Measurements from ENCODE around the gene PATJ.
"Not testable (repeated sequence)": the region's sequence is repeated elsewhere in the genome, so short reads cannot be mapped to it uniquely, and the experiment has no call there.

The PATJ gene

GRCh38 chr1:62097464-62097863, 355.2 kb downstream of the PATJ start:
- DNase-seq (ENCODE audit: low spot score) = no peak

GRCh38 chr1:62100442-62100841, 358.2 kb downstream of the PATJ start:
- DNase-seq (ENCODE audit: low spot score) = no peak

- DNase-seq (ENCODE audit: low spot score) = no peak
Measured at GRCh38 chr1:62103846-62104245, 361.6 kb downstream of the PATJ start.

- no peak for DNase-seq (ENCODE audit: low spot score)
Measured at GRCh38 chr1:62107923-62108322, 365.6 kb downstream of the PATJ start.

GRCh38 chr1:62109124-62109523, 366.8 kb downstream of the PATJ start:
- no peak for DNase-seq (ENCODE audit: low spot score)

GRCh38 chr1:62110198-62110817, 368.0 kb downstream of the PATJ start:
- DNase-seq (ENCODE audit: low spot score) = no peak

GRCh38 chr1:62111084-62111483, 368.8 kb downstream of the PATJ start:
- no peak for DNase-seq (ENCODE audit: low spot score)

GRCh38 chr1:62113507-62113906, 371.2 kb downstream of the PATJ start:
- DNase-seq (ENCODE audit: low spot score) = no peak

GRCh38 chr1:62117018-62117750, 374.9 kb downstream of the PATJ start:
- no peak for DNase-seq (ENCODE audit: low spot score)

GRCh38 chr1:62126579-62127290, 384.5 kb downstream of the PATJ start:
- no peak for DNase-seq (ENCODE audit: low spot score)

GRCh38 chr1:62128745-62129144, 386.5 kb downstream of the PATJ start:
- no peak for DNase-seq (ENCODE audit: low spot score)

- DNase-seq (ENCODE audit: low spot score) = peak; percentile 24
Measured at GRCh38 chr1:62131093-62131725, 388.9 kb downstream of the PATJ start.

- no peak for DNase-seq (ENCODE audit: low spot score)
Measured at GRCh38 chr1:62138029-62138428, 395.7 kb downstream of the PATJ start.

- DNase-seq (ENCODE audit: low spot score) = no peak
Measured at GRCh38 chr1:62139410-62139809, 397.1 kb downstream of the PATJ start.

GRCh38 chr1:62140666-62141065, 398.4 kb downstream of the PATJ start:
- DNase-seq (ENCODE audit: low spot score) = no peak

GRCh38 chr1:62142496-62142895, 400.2 kb downstream of the PATJ start:
- no peak for DNase-seq (ENCODE audit: low spot score)

- DNase-seq (ENCODE audit: low spot score) = peak; percentile 22
Measured at GRCh38 chr1:62144238-62144831, 402.1 kb downstream of the PATJ start.

GRCh38 chr1:62159940-62160348, 417.7 kb downstream of the PATJ start:
- no peak for DNase-seq (ENCODE audit: low spot score)

- no peak for DNase-seq (ENCODE audit: low spot score)
Measured at GRCh38 chr1:62161711-62162110, 419.4 kb downstream of the PATJ start.

- DNase-seq (ENCODE audit: low spot score) = not testable (repeated sequence)
Measured at GRCh38 chr1:62170380-62170779, 428.1 kb downstream of the PATJ start.

GRCh38 chr1:62175568-62176179, 433.4 kb downstream of the PATJ start:
- DNase-seq (ENCODE audit: low spot score) = peak; percentile 28

All from CD4-positive, alpha-beta T cell treated with Interleukin-6 at 100 ng/mL for 8 hours (primary cell).